ENCODE measurements around the gene TEX29.

TEX29 gene

DNA sequence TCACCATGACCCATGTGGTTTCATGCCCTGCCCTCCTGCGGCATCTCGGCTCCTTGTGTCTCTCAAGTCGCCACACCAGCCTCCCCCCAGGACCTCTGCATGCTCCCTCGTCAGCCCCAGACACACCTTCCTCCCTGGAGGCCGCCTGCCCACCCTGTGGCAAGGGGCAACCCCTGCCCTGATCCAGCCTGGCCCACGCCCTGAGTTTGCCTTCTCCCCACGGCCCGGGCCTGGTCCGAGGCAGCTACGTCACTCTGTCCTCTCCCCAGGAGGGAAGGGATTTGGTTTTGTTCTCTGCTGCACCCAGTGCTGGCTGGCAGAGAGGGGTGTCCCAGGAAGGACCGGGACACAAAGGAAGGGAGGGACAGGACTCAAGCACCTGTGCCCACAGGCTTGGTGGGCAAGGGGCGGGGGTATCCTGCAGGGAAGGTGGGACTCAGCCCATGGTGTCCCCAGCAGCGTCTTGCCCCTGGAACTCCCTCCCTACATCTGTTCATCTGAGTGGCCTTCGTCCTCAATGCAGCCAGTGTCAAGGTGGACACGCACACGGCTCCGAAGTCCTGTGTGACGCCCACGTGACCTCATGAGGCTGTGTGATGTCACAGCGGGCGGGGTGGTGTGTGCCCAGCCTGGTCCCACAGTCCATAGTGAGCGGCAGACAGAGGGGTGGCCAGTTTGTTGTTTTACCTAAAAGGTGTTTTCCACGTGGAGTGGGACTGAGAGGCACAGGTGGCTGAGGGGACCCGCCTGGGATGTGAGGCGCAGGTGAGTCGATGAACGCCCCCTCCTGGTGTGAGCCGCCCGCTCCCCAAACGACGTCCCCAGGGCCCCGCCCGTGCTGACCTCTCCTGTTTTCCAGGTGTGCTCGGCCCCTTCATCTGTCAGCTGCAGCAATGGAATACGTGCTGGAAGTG, at the start of gene TEX29:
TSS of gene TEX29 (plus strand) at position 645 of the 914 bp plus-strand sequence. CDS start at position 894, 249 bp downstream.
- H3K9me3 ChIP-seq (ENCODE audit: severe bottlenecking), result no peaks in the 10 kb centered on the region
- DNase-seq (ENCODE audit: low spot score), result no peak
- no peaks in the 10 kb centered on the region for H3K4me1 ChIP-seq (ENCODE audit: insufficient read depth, poor library complexity, severe bottlenecking)
- H3K27ac ChIP-seq (ENCODE audit: poor library complexity, severe bottlenecking), result no peak within 1 kb of the TSS
- TF ChIP-seq, protein P1, sequence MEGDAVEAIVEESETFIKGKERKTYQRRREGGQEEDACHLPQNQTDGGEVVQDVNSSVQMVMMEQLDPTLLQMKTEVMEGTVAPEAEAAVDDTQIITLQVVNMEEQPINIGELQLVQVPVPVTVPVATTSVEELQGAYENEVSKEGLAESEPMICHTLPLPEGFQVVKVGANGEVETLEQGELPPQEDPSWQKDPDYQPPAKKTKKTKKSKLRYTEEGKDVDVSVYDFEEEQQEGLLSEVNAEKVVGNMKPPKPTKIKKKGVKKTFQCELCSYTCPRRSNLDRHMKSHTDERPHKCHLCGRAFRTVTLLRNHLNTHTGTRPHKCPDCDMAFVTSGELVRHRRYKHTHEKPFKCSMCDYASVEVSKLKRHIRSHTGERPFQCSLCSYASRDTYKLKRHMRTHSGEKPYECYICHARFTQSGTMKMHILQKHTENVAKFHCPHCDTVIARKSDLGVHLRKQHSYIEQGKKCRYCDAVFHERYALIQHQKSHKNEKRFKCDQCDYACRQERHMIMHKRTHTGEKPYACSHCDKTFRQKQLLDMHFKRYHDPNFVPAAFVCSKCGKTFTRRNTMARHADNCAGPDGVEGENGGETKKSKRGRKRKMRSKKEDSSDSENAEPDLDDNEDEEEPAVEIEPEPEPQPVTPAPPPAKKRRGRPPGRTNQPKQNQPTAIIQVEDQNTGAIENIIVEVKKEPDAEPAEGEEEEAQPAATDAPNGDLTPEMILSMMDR (IDR thresholded peaks at IDR 0.05; ENCODE audit: poor library complexity, severe bottlenecking), result no peak
- no peak within 1 kb of the TSS for H3K4me3 ChIP-seq (ENCODE audit: severe bottlenecking)
- no peaks in the 10 kb centered on the region for H3K36me3 ChIP-seq (ENCODE audit: low read depth)
- ATAC-seq (ENCODE audit: low read depth), result no peak
- H3K27me3 ChIP-seq (ENCODE audit: insufficient read depth, poor library complexity, severe bottlenecking), result no peaks in the 10 kb centered on the region

DNA sequence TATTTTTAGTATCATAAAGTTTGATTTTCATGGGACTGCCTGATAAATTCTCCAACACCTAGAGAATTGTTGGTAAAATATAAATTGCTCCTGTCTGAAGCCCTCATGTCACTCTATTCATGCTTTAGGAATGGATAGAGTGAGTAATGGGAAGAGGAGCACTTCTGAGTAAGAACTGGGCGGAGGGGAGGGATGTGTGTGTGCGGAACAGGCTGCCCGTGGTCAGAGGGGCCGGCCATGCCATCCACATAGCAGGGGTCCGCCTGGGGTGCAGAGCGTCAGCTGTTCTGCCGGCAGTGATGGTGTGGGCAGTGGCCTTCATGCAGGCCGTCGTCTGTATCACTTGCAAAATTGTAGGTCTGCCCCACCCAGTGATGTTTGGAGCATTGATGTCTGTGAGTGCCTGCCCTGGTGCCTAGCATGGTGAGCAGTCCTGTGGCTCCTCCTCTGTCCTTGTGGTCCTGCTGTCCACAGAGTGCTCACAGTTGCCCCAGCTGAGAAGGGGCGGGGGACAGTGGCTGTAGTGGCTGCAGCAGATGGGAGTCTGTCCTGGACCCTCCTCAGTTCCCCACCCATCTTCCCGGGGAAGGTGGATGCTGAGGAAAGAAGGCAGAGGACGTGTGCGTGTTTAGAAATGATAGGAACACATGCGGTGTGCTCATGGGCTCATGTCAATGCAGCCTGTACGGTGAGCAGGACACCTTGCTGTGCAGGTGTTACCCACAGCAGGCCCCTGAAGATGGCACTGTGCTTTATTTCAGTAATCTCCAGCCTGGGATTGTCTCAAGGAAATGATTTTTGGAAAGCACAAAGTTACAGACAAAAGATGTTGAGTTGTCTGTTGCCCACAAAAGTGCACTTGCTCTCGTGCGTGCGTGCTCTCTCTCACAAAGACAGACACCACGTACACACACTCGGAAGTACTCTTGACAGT, 49.4 kb upstream of the TEX29 start:
- H3K27me3 ChIP-seq (ENCODE audit: insufficient read depth, poor library complexity, severe bottlenecking), result no peaks in the 10 kb centered on the region
- ATAC-seq (ENCODE audit: low read depth) (no peak), DNase-seq (ENCODE audit: low spot score) (no peak)
- H3K4me1 ChIP-seq (ENCODE audit: insufficient read depth, poor library complexity, severe bottlenecking), result no peaks in the 10 kb centered on the region
- no peaks in the 10 kb centered on the region for H3K9me3 ChIP-seq (ENCODE audit: severe bottlenecking)
- H3K4me3 ChIP-seq (ENCODE audit: severe bottlenecking), result no peak overlapping the region
- TF ChIP-seq, protein P1 (IDR thresholded peaks at IDR 0.05; ENCODE audit: poor library complexity, severe bottlenecking), result no peak
- no peak overlapping the region for H3K27ac ChIP-seq (ENCODE audit: poor library complexity, severe bottlenecking)
- H3K36me3 ChIP-seq (ENCODE audit: low read depth), result peaks cover 31% of the 10 kb centered on the region

DNA sequence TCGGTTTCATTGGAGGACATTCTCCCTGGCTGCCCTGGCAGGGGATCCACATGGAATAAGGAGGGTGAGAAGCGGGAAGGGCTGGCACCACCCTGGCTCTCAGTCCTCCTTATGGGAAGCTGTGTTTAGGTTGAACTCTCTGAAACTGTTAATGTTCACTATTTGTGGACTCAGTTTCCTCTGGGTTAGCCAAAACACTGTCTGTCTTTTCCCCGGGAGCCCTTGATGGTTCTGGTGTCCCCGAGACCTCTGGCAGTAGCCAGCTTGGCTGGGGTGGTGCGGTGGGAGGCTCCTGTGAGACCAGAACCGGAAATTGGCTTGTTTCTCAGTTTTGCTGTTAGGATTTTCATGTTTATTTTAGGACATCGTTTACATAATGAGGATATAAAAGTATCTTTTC, 48.3 kb upstream of the TEX29 start:
- TF ChIP-seq, protein P1 (IDR thresholded peaks at IDR 0.05; ENCODE audit: poor library complexity, severe bottlenecking), result no peak
- H3K36me3 ChIP-seq (ENCODE audit: low read depth), result peaks cover 41% of the 10 kb centered on the region

DNA sequence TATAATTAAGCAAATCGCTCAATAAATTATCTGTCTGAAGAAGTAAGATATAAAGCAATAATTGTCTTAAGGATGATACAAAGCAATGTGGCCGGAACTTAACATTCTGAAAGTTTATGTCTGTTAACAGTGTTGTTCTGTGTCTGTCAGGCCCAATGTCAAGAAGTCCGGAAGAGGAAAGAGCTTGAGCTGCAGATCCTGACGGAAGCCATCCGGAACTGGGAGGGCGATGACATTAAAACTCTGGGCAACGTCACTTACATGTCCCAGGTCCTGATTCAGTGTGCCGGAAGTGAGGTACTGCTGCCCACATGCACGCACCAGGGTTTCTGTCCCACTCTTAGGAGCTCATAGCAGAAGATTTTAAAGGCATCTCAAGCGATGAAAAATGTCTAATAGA, 45.1 kb upstream of the TEX29 start:
- H3K4me1 ChIP-seq (ENCODE audit: insufficient read depth, poor library complexity, severe bottlenecking), result no peaks in the 10 kb centered on the region
- H3K9me3 ChIP-seq (ENCODE audit: severe bottlenecking), result no peaks in the 10 kb centered on the region
- no peak overlapping the region for H3K4me3 ChIP-seq (ENCODE audit: severe bottlenecking)
- H3K27ac ChIP-seq (ENCODE audit: poor library complexity, severe bottlenecking), result no peak overlapping the region
- no peaks in the 10 kb centered on the region for H3K27me3 ChIP-seq (ENCODE audit: insufficient read depth, poor library complexity, severe bottlenecking)
- ATAC-seq (ENCODE audit: low read depth) (no peak), DNase-seq (ENCODE audit: low spot score) (no peak)
- H3K36me3 ChIP-seq (ENCODE audit: low read depth), result peaks cover 59% of the 10 kb centered on the region
- TF ChIP-seq, protein P1 (IDR thresholded peaks at IDR 0.05; ENCODE audit: poor library complexity, severe bottlenecking), result no peak

More for the DNA sequence above, 48.3 kb upstream of the TEX29 start:
- H3K4me1 ChIP-seq (ENCODE audit: insufficient read depth, poor library complexity, severe bottlenecking), result no peaks in the 10 kb centered on the region
- H3K27ac ChIP-seq (ENCODE audit: poor library complexity, severe bottlenecking), result no peak overlapping the region
- no peak for ATAC-seq (ENCODE audit: low read depth)
- H3K4me3 ChIP-seq (ENCODE audit: severe bottlenecking), result no peak overlapping the region
- no peaks in the 10 kb centered on the region for H3K9me3 ChIP-seq (ENCODE audit: severe bottlenecking)
- DNase-seq (ENCODE audit: low spot score), result no peak
- H3K27me3 ChIP-seq (ENCODE audit: insufficient read depth, poor library complexity, severe bottlenecking), result no peaks in the 10 kb centered on the region
